ENCODE results near the gene ARHGAP45.

The ARHGAP45 gene

DNA sequence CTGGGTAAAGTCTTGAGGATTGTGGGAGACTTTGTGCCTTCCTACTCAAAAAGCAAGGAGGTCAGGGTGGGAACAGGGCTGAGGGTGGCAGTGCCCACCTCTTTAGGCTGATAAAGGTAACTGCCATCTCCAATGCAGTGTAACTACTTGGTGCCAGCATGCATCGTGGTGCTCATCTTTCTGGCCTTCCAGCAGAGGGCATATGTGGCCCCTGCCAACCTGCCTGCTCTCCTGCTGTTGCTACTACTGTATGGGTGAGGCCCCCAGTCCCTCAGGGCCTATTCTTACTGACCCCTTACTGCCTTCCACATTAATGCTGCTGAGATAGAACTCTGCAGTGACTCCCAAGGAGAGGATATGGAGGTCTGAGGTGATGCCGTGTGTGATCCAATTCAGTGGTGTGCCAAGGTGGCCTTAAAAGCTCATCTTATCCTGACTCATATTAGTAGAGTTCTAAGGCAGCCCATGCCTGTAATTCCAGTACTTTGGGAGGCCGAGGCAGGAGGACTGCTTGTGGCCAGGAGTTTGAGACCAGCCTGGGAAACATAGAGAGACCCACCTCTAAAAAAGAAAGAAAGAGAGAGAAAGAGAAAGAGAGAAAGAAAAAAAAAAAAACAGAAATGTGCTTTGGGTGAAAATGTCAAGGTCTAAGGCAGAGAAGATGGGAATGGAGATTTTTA is 9.7 kb upstream of the ARHGAP45 start:
- DNase-seq, result no peak

DNA sequence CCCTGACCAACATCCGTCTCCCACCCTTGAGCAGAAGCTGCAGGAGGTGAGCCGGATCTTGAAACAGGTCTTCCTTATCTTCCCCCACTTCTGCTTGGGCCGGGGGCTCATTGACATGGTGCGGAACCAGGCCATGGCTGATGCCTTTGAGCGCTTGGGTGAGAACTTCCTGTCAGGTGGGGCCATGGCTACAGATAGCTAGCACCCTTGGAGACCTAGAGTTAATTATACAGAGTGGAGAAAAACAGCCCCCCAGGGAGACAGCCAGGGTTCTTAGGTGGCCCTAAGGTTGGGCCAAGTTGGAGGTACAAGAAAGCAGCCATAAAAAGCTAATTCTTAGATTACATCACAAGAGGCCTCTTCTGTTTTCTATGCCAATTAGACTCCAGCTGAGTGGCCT is 8.9 kb upstream of the ARHGAP45 start:
- DNase-seq, result no peak

DNA sequence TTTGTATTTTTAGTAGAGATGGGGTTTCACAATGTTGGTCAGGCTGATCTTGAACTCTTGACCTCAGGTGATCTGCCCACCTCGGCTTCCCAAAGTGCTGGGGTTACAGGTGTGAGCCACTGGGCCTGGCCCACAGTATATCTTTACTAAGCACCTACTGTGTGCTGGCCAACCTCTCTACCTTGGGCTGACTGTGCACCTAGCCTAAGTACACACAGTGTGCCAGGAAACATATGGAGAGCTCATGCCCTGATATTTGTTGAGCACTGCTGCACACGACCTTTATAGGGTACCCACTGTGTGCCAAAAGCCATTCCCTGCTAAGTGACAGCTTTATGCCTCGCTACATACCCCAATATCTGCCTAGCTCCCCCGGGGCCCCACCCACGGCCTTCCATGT is 6.3 kb upstream of the ARHGAP45 start:
- DNase-seq, result no peak

DNA sequence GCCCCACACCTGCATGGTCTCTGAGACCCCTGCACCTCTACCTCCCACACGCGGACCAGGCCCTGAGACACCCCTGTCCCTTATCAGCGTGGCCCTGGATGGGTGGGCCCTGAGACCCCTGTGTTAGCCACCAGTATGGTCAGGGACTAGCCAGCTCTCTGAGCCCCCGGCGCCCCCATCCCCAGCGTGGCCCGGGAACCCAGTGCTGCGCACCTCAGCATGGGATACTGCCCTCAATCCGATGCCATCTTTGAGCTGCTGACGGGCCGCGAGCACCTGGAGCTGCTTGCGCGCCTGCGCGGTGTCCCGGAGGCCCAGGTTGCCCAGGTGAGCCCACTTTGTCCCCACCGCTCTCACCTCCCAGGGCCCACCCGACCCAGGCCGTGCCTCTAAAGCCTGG is 5.0 kb upstream of the ARHGAP45 start:
- DNase-seq, result no peak

DNA sequence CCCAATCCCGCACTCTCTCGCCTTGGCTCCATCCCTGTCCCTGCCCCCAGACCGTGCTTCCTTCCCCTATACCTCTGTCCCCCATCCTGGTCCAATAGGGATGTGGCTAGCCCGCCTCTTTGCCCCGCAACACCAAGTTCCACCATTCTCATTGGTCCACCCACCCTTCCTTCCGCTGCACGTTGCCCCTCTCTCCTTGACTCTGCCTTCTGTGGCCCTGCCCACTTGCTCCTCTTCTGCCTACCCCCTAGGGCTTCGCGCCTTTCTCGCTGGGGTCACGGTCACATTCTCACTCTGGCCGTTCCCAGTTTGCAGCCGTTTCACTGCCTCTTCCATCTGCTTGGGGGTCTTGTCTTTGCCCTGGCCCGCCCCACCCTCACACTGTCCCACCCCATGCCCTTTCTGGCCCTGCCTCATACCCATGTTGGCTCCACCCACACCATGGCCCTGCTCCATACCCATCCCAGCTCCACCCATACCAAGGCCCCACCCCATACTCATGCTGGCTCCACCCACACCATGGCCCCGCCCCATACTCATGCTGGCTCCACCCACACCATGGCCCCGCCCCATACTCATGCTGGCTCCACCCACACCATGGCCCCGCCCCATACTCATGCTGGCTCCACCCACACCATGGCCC is 4.5 kb upstream of the ARHGAP45 start:
- DNase-seq, result no peak

DNA sequence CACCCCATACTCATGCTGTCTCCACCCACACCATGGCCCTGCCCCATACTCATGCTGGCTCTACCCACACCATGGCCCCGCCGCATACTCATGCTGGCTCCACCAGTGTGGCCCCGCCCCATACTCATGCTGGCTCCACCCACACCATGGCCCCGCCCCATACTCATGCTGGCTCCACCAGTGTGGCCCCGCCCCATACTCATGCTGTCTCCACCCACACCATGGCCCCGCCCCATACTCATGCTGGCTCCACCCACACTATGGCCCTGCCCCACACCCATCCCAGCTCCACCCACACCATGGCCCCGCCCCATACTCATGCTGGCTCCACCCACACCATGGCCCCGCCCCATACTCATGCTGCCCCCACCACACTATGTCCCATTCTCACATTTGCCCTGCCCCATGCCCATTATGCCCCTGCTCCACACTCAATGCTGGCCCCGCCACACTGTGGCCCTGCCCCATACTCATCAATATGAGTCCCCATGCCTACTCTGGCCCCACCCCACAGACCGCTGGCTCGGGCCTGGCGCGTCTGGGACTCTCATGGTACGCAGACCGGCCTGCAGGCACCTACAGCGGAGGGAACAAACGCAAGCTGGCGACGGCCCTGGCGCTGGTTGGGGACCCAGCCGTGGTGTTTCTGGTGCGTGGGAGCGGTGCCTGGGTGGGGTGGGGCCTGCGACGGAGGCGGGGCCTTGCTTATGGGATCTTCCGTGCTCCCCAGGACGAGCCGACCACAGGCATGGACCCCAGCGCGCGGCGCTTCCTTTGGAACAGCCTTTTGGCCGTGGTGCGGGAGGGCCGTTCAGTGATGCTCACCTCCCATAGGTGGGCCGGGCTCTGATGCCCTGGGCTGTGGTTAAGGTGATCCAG is 3.7 kb upstream of the ARHGAP45 start:
- DNase-seq, result peak; percentile 46

DNA sequence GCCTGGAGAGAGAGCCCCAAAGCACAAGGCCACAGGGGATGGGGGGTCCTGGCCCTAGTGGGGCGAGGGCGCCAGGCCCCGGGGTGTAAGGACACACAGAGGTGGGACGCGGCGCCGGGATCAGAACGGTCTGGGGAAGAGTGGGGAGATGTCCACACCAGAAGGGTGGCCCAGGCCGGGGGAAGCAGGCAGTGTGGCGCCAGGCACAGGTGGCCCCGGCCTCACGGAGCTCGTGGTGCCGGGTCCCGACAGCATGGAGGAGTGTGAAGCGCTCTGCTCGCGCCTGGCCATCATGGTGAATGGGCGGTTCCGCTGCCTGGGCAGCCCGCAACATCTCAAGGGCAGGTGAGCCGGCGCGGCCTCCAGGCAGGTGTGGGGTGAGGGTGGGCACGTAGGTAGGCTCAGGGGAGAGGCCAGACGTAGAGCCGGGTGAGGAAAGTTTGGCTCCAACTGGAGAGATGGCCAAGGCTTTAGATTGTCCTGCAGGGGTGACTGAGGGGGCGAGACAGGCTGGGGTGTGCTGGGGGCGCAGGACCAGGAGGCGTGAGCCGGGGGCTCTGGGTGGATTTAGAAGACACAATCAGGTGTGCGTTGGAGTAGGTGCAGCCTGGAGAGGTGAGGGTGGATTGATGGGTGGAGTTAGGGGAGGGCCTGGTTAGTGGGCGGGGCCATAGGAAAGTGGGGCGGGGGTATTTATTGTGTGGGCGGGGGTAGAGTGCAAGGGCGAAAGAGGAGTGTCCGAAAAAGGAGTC is 2.9 kb upstream of the ARHGAP45 start:
- no peak for DNase-seq

DNA sequence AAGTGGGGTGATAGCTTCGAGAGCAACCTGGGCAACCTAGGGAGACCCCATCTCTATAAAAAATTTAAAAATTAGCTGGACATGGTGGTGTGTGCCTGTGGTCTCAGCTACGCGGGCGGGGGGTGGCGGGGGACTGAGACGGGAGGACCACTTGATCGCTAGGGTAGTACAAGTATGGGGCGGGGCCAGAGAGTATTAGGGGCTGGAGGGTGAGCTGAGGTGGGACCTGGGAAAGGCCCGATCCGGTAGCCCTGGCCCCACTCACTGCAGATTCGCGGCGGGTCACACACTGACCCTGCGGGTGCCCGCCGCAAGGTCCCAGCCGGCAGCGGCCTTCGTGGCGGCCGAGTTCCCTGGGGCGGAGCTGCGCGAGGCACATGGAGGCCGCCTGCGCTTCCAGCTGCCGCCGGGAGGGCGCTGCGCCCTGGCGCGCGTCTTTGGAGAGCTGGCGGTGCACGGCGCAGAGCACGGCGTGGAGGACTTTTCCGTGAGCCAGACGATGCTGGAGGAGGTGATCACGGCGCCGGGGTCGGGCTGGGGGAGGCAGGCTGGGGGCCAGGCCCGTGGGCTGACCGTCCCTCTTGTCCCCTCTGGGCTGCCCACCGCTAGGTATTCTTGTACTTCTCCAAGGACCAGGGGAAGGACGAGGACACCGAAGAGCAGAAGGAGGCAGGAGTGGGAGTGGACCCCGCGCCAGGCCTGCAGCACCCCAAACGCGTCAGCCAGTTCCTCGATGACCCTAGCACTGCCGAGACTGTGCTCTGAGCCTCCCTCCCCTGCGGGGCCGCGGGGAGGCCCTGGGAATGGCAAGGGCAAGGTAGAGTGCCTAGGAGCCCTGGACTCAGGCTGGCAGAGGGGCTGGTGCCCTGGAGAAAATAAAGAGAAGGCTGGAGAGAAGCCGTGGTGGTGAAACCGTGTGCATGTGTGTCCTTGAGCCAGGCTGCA is 2.0 kb upstream of the ARHGAP45 start:
- DNase-seq, result peak; percentile 66

DNA sequence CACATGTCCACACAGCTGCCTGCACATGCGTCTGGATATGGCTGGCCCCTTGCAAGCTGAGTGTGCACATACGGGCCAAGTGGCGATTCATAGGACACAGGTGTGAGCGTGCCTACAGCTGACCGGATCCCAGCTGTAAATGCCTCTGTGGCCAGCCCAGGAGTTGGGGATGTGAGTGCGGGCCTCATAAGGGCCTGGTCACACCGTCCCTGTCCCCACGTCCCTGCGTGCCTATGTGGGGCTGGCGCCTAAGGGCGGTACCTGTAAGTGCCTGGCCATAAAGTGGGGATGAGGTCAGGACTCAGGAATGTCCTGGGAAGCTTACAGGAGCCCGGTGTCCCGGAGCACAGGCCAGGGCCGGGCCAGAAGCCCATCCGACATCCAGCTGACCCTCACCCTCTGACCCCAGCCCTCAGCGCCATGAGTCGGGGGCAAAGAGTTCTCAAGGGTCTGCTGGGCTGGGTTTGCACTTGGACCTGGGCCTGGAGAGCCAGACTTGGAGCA is 1.3 kb upstream of the ARHGAP45 start:
- DNase-seq, result no peak

DNA sequence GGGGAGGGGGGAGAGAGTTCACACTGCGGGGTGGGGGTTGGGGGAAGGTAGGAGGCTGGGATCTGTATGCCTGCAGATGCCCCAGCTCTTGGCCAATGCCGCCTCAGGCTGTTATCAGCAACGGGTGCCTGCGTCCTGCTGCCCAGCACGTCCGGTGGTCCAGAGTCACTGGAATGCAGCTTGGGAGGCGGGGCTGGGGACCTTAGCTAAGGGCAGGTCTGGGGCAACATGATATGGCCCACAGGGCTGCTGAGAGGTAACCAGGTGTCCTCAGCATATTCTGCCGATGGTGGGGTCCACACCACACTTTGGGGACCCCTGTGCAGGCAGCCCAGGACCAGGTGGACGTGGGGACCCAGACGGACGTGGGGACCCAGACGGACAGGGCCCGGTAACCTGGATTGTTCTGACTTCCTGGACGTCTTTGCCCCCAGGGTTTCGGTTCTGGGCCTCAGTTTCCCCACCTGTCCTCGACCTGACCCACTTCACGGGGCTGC is 668 bp upstream of the ARHGAP45 start:
- DNase-seq, result no peak

DNA sequence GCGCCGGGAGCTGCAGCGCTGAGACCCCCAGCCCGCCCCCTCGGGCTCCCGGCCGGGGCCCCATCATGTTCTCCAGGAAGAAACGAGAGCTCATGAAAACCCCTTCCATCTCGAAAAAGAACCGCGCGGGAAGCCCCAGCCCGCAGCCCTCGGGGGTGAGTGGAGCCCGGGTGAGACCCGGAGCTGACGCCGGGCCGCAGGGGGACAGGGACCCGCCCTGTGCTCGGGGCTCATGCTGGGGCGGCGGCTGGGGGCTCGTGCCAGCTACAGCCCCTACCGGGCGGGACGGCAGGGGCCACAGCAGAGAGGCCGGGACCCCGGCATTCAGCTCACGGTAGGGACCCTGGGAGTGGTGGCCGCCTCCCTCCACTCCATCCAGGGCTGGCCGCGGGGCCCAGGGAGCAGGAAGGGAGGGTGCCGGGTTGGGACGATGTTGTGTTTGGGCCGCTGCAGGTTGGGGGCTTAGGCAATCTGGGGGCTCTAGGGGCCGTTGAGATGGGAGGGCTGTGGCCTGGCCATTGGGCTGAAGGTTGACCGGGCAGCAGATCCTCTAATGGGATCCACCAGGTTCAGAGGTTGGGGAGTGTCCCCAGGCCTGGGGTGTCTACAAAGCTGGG is 482 bp downstream of the ARHGAP45 start:
- no peak for DNase-seq

DNA sequence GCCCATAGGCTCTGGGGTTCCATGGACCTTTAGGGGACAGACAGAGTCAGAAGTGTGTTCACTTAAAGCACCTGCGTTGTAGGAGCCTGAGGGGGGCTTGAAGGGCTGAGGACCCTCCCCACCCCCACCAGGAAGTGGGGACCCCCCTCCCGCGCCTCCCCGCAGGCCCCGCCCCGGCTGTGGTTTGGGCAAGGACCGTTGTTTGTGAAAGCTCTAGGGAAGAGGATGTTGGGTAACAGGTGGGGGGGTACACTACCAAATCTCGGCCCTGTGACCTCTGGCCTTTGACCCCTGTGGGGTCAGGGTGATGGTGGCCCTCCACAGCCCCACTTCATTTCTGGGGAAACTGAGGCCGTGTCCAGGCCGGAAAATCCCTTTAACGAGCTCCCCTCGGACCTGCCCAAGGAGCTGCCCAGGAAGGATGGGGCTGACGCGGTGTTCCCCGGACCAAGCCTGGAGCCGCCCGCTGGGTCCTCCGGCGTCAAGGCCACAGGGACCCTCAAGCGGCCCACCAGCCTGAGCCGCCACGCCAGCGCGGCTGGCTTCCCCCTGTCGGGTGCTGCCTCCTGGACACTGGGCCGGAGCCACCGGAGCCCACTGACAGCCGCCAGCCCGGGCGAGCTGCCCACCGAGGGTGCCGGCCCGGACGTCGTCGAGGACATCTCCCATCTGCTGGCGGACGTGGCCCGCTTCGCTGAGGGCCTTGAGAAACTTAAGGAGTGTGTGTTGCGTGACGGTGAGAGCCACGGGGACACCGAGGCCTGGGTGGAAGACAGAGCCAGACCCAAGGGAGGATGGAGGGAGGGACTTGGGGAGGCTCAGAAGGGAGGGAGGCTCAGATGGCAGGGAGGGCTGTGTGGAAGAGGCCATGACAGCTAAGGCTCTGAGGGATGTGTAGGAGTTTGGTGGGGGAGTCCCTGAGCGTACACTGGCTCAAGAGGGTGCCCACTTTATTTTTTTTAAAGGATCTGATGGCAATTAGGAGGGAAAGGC is 1.3 kb downstream of the ARHGAP45 start:
- DNase-seq, result peak; percentile 56

DNA sequence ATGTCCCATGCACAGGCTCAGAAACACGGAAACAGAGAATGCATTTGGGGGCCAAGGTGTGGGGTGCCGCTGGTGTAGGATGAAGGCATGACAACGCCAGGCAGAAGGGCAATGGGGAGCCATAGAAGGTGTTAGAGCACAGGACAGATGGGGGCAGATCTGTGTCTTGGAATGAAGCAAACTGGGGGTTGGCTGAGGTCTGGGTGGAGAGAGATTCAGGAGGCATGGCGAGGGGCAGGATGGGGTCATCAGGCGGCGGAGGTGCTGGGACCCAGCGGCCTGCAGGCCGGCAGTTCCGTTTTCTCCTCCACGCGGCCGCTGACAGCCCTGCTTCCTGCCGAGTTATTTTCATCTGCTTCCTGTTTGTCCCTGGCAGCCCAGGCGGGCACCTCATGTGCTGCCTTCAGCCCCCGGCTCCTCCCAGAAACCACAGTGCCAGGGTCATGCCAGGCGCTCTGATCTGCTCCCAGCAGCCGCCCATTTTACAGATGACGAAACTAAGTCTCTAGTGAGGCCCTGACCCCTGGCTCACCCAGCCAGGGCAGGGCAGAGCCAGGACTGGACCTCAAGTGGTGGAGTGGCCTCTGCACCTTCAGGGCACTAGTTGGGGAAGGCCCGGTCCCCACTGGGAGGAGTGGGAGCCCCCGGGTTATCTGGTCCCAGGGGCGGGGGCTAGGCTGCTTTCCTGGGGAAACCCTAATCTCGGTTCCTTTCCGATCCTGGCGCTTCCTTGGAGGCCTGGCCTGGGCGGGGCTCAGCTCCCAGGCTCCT is 2.2 kb downstream of the ARHGAP45 start:
- DNase-seq, result peak; percentile 49

DNA sequence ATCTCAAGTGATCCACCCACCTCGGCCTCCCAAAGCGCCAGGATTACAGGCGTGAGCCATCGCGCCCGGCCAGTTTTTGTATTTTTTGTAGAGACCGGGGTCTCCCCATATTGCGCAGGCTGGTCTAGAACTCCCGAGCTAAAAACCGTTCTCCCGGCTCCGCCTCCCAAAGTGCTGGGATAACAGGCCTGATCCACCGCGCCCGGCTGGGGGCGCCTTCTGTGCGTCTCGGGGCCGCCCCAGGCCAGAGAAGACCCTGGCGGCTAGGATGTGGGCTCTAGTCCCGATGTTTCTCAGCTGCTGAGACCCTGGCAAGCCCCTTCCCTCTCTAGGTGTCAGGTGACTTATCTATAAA is 3.6 kb downstream of the ARHGAP45 start:
- DNase-seq, result no peak

DNA sequence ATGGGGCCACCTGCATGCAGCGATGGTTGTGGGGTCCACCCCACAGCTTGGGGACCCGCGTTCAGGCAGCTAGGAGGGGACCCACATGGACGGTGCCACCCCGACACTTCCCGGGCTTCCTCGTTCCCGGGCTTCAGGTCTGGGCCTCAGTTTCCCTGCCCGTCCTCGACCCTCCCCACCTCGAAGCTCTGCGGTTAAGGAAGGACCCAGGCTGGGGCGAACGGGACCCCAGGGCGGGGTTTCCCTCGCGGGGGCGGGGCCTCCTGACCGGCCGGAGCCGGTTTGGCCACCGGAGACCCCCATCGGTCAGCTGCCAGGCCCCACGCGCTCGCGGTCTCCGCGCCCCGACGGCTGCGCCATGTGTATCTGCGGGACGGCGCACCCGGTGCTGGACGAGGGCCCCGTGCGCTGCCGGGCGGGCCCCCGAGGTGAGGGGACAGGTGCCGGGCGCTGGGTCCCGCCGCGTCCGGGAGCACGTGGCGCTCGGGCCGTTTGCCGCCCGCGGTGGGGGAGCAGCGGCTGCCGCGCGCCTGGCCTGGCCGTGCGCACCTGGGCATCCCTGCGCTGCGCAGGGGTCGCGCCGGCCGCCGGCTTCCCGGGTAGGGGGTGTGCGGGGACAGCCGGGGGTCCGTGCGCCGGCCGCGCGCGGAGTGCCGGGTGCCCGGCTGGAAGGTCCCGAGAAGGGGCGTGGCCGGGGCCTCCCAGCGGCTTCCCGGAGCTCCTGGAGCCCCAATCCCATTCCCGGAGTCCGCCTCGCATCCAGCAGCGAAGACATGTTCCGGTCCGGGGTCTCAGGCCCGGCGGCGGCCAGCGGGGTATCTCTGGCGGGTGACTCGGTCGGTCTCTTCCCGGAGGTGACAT is 4.2 kb downstream of the ARHGAP45 start:
- no peak for DNase-seq

DNA sequence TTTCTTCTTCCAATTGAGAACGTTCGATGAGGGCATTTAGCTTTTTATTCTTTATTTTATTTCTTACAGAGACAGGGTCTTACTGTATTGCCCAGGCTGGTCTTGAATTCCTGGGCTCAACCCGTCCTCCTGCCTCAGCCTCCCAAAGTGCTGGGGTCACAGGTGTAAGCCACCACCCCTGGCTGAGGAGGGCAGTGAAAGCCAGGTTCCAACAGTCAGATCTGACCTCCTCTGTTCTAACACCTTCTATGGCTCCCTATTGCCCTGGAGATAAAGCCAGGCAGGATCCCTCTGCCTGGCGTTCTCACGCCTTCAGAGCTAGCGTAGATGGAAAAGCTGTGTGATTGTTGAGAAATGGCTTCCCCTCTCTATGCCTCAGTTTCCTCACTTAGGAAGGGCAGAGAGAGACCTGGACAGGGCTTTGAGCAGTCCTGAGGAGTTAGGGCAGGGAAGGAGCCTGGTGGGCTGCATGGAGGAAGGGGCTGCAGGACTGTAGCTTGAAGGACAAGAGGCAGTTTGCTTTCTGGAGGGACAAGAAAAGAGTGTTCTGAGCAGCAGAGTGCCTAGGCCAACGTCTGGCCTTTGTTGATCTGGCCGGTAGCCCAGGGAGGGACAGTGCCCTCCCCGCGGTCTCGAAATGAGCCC is 5.5 kb downstream of the ARHGAP45 start:
- no peak for DNase-seq

All from activated CD4-positive, alpha-beta T cell treated with anti-CD3 and anti-CD28 coated beads for 1 hour (primary cell).